GM18505 (cell line): Measurements from ENCODE around the gene AGPS.

Source experiments
- ATAC-seq: cut with Tn5 transposase; IDR thresholded peaks from one replicate; pipeline ENCODE4 v1.9.1; 2021; ENCODE audit not compliant: unreplicated experiment
- POLR2A ChIP-seq: IDR thresholded peaks from 4 replicates; pipeline ENCODE4 v1.6.1; 2011; ENCODE audit warnings: borderline replicate concordance; ENCODE audit not compliant: insufficient read depth, insufficient read length; ENCODE audit errors: extremely low read depth

AGPS gene

DNA sequence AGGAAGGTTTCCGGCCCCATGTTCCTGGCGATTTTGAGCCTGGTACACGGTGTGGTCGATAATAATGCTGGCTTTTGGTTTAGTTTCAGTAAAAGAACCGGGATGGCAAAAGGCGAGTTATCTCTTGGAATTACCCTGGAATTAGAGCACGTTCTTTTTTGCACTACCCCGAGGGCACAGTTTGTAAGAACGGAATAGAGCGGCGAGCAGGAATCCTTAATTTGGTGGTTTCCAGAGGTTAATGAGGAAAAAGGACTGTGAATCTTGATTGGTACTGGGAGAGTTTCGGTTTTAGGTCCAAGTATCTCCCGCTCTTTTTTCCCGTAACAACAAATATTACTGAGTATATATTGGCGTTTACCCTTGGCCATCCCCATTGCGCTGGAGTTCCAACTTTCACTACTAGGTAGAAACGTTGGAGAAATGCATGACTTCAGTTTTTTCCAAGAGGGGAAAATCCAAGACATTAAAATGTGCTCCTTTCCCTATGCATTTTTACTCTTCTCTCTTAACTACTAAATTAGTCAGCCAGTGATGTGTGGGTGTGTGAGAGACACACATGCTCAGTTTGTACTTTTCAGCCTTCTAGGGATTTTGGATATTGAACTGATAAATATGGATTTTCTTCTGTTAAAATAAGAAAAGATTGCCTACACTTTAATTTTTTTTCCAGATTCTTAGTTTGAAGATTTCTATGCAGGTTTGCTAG, 160.8 kb downstream of the AGPS start:
- TF ChIP-seq POLR2A = no peak
- no peak for ATAC-seq

DNA sequence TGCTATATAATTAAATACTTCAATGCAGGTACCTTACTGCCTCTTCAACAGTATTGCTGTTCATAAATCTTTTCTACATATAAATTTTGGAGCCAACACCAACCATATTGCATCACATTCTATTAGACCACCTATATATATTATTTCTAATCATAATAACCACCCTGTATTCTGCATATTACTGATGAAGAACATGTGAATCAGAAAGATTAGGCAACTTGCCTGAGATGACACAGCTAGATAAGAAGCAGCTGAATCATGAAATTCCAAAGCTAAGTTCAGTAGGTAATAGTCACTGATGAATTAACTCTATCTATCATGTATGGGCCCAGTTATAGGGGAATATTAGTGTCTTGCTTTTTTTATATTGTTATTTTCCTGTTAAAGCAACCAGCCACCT, 161.8 kb downstream of the AGPS start:
- no peak for ATAC-seq
- no peak for TF ChIP-seq POLR2A

DNA sequence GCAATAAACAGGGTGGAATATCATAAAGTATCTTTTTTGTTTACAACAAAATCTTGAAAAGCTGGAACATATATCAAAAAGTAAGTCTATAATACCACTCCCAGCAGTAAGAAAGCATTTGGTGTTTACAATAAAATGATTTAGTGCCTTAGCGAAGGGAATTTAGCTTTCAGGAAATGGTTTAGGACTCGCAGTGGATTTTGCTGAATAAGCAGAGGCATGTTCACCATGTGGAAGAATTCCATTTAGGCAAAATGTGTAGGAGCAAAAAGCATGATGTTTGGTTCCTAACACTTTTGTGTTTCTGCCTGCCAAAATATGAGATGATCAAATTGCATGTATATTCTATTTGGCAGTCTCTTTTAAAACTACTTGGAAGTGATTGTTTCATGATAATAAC, 163.6 kb downstream of the AGPS start:
- no peak for TF ChIP-seq POLR2A
- no peak for ATAC-seq

DNA sequence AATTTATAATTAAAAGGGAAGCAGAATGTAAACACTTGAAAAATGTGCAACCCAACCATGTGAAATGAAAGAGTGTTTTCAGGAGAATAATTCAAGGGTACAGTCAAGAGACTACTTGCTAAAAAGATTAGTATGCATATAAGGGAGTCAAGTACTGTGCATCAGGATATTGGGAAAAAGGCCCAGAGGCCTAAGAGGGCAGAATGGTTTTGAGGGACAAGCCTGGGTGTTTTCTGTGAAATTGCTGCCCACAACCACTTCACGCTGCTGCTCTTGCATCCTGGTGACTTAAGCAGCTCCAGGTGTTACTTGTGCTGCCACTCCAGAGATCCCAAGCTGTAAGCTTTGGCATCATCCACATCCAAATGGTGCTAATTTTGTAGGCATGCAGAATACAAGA, 165.2 kb downstream of the AGPS start:
- no peak for ATAC-seq
- no peak for TF ChIP-seq POLR2A

DNA sequence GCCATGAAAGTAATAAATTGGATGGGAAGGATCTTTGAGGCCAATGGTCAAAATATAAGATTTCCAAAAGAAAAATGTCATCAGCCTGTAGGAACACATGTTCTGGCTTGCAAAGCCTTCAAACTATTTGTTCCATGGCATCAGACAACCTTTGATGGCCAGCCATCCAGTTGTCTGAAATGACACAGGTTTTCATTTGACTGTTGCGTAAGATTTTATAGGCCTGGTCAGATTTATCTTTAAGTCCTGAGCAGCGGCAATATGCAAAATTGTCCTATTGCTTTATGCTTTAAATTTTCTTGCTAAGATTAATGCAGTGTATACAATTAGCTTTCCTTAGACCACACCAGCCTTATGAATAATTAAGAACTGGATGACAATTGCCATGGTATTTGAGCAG, 167.1 kb downstream of the AGPS start:
- no peak for ATAC-seq
- TF ChIP-seq POLR2A = no peak

DNA sequence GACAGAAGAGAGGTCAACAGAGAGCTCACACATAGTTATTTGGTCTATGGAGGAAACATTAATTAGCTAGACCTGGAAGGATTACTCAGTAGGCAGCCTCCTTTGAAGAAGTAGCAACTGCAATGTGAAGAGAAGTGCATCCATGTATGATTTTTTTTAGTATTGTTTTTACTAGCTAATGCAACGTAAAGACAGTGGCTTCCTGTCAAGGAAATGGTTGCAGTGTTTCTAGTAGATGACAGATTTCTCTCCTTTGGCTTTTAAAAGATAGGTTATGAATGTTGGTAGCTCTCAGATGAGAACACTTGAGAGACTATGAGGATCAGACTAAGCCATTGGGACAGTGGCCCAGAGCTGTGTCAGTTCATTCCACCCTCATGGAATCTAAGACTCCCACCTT, 175.8 kb downstream of the AGPS start:
- no peak for ATAC-seq
- no peak for TF ChIP-seq POLR2A

DNA sequence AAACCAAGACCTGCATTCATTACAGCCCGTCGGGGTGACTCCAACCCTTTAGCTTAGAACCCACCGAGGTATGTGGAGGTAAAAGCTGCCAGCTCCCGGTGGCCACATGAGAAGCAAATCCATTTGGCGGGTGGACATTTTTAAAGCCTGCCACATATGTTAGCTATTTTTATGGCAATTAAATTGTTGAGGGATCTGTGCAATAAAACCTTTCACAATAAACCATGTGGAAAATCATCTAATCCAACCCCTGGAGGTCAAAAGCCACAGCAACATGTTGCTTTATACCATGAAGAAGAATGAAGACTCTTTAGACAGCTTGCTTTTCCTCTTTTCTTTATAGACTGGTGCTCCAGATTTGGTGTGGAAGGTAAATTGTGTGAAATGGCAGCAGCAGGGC, 176.3 kb downstream of the AGPS start:
- no peak for TF ChIP-seq POLR2A
- no peak for ATAC-seq

DNA sequence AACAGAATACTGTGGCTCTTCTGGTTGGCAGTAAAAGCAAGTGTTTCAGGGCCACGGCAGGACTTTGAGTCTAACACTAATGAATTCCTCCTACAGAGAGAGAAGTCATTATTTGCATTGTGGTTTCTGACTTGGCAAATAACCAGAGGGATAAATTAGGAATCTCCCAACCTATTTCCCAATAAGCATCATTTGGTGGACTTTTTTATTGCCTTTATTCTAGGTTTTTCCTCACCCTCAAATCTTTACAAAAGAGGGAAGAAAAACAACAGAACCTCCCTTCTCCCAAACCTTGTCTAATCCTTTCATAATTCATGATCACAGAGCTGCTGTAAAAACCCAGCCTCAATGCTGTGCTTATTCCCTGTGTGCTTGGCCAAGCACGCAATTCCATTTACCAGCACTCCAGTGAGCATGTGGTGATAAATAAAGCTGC, 179.7 kb downstream of the AGPS start:
- TF ChIP-seq POLR2A = no peak
- no peak for ATAC-seq

DNA sequence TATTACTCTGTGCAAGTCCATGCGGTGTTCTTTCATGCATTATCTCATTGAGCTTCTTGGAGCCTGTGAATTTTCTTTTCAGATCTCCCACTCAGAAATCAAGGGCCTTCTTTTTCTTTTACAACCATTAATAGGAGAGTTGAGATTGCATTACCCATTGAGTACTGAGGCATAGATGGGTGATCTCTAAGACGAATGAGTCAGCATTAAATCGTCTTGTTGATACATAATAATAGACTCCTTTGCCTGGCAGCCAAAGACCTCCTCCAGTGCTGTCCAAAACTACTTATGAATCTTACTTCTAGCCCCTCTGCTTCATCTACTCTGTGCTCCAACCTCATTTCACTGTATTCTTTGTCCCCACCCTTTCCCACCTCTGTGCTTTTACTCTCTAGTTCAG, 180.5 kb downstream of the AGPS start:
- ATAC-seq = no peak

DNA sequence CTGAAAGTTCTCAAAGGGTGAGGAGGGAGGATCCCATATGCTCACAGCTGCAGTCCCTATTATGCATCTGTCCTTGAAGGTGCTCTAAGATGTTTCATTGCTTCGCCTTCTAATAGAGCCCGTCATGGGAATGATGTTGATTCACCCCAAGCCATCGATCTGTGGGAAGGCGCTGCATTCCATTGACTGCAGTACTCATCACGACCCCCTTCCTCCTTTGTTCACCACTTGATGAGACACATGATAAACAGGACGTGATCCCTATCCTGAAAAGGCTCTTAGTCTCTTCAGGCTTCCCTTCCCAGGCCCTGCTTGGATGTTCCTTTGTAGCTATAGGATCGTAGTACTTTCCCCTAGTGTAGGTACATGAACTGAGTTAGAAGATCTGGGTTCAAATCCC, 181.8 kb downstream of the AGPS start:
- no peak for TF ChIP-seq POLR2A
- no peak for ATAC-seq

More for the DNA sequence above, 180.5 kb downstream of the AGPS start:
- no peak for TF ChIP-seq POLR2A

DNA sequence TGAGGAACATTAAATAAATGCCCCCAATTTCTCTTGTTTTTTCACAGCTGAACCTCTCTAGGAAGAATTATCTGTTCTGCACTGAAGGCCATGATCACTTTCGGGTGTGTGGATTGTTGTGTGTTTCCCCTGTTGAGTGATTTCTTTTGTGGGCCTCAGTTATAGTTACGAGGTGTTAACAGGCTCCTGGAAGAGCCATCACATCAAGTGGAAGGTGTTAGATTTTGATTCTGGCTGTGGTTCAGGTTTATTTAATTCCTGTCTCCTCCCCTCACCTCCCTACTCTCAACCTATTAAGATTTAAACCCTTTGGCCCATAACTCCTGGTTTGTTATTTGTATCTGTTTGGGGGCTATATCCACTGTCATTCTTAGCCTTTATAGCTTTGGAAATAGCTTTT, 182.8 kb downstream of the AGPS start:
- TF ChIP-seq POLR2A = no peak
- ATAC-seq = no peak

DNA sequence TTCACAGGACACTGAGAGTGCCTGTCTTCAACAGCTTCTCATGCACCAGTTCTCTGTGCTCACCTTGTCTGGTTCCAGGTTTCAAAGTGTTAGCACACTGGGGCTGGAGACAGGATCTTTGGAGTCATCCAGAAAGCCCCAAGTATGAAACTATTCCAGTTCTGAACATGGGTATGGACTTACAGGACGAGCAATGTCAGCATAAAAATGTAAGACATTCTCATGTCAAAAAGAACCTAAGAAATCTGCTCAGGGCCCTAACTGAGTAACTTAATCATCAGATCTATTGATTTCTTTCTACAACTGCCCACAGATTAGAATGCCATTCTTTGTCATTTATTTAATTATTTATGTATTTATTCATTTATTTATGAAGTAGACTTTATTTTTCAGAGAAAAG, 184.5 kb downstream of the AGPS start:
- ATAC-seq = no peak
- no peak for TF ChIP-seq POLR2A

DNA sequence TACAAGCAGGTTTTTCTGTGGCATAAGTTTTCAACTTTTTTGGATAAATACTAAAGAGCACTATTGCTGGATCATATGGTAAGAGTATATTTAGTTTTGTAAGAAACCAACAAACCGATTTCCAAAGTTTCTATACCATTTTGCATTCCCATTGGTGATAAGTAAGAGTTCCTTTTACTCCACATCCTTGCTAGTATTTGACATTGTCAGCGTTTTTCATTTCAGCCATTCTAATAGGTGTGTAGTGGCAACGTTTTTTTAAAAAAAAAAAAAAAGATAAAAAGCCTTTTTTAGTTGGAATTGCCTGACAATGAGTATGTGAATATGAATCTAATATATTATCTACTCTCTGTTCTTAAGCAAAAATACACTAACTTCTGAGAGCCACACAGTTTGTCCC, 185.9 kb downstream of the AGPS start:
- ATAC-seq = no peak

DNA sequence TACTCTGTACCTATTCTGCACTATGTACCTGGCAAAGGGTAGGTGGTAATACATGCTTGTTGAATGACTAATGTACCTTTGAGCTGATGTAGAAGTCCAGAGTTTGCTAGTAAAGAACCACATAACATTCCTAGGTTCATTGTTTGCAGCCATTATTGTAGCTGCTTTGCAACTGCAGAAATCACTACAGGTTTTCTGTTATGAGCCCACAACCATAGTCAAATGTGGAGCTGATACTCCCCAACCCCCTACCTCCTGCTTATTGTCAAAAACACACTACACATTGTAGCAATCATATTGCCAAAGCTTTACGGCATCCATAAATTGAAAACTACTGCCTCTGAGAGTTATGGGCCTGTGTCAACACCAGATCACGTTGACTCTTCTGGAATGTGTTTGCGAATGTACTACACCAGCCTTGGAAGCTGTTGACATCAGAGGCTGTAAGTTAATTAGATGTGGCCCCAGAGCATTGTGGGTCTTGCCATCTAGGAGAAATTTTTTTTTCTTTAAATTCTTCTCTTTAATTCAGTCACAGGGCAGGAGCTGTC, 187.0 kb downstream of the AGPS start:
- no peak for TF ChIP-seq POLR2A
- ATAC-seq = no peak

More for the DNA sequence above, 185.9 kb downstream of the AGPS start:
- no peak for TF ChIP-seq POLR2A
